T-helper 2 cell treated with Interferon-gamma antibody and Interleukin-4, amounts not matched to agents 100 ng/mL and 5 ng/mL, for 36 hours (primary cell): ENCODE results near the gene CACNB2. TPM values are rescaled to one million over a fixed set of nuclear protein-coding genes. Genes with fewer than 3 reads are reported as not detected.

Source experiments
- intact Hi-C: fragments of 100-400 bp; cut with micrococcal nuclease; formaldehyde crosslinking; loops from one replicate; pipeline ENCODE4 v1.15.1; 2023
- total RNA-seq: library from RNA; stranded (reverse); gene quantifications from 2 replicates; pipeline ENCODE4 v1.2.3, GENCODE V29; 2022

CACNB2 gene
- total RNA-seq, 1 donor from 2014 or later, result 0.14 TPM

DNA sequence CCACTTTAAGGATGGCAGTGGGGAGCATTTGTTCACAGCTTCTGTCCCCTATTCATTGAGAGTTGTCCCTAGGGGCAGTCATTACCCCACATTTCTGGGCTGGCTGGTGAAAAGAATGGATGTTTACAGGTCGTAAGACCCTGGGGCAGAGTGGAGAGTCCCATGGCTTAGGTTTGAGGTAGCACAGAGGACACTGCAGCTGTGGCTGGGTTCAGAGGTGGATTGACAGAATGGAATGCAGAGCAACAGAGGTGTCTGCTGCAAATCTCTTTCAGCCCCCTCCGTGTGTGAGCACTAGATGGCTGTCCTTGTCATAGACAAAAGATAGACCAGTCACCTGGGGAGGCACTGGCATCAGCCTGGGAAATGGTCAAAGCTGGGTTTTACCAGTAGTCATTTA, 141.9 kb downstream of the CACNB2 start:
- intact Hi-C loops, result no loop called here

DNA sequence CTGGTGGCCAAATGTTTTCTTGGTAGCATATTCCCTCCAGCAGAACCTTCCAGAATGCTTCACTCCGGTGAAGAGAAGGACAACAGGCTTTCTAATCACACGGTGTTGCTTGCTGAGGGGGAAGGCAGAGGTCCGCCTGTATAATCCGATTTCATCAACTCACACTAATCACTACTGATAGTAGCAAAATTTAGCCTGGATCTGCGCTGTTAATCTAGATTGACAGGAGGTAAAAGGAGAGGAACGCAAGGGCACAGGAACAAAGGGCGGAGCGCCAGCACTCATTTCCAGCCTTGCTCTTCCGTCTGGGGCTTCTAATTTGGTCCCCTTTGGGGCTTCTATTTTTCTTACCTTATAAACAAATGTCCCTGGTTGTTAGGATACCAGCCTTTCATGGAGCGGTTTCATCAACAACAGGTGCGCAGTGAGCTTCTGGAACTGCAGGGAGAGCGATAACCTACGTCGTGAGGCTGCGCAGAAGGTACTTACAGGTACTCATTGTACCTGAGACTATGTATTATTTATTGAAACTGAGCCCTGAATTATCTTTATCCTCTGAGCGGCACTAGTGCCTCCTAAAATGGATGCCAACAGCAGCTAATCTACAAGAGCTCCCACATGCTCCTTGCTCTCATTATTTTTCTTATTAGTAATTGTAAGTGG, 150.6 kb downstream of the CACNB2 start:
- intact Hi-C loops, result no loop called here

DNA sequence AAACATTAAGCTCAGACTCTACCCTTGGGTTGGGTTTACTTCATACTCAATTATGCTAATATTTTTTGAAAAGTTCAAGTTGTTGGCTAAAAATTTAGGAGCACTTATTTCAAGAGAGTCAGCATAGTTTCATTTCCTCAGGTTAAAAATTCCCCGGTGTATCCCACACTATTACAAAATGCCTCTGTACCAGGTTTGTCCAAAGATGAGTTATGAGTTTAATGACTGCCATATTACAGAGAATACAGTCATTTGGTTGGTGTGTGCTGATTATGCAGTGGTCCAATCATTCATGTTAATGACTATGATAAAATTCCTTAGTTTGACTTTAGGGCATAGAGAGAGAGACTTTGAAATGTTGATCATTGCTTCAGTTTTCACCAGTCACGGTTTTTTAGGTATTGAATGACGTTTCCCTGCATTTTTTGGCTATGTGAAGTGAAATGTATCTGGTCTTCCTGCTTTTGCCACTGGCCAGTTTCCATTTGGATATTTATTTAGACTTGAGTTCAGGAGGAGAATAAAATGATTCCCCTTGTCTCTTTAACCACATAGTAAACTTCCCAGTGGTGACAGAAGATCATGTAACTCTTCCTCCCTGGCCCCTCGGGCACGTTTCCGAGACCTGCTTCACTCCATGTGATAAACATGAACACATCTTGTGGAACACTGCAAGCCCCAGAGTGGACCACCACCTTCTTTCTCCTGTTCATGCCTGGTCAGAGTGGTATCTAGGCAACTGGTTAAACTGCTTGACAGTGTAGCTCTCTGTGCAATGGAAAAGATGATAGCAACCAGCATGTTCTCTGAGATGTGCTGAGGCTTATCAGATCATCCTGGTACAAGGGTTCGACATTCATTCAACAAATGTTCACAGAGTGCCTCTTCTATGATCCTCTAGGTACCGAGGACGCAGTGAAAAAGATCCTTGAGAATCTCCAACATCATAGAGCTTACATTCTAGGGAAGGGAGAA, 153.6 kb downstream of the CACNB2 start:
- intact Hi-C loops, result no loop called here

DNA sequence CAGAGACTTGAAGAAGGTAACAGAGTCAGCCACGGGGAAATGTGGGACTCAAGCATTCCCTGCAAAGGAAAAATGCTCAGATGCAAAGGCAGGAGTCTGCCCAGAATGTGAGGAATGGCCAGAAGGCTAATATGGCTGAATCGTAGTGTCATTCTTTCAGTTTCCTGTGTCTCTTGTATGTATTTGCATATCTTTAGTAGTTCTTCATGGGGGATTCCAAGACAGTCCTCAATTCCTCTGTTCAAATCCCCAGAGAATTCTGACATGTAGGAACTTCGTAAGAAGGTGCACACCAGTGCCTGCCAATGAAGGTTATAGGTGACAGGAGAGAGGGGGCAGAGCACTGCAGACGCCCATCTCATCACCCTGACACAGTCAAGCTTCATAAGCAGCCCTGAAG, 154.4 kb downstream of the CACNB2 start:
- intact Hi-C loops, result no loop called here

DNA sequence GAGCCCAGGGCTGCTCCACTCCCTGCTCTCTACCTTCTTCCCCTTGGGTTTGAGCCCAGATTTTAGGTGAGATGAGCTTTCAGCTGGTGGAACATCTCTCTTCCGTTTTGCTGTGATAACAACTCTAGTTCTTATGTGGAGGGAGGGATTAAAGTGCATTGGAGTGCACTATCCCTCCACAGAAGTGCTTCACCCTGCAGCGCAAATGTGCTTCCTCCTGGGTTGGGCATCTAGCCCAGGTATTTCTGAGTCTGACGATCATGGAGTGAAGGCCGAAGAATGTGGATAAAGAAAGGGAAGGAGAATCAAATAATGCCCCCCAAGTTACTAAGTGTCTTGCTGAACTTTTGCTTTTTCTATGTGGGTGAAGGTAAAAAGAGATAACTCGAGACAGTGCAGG, 157.4 kb downstream of the CACNB2 start:
- intact Hi-C loops, result no loop called here

DNA sequence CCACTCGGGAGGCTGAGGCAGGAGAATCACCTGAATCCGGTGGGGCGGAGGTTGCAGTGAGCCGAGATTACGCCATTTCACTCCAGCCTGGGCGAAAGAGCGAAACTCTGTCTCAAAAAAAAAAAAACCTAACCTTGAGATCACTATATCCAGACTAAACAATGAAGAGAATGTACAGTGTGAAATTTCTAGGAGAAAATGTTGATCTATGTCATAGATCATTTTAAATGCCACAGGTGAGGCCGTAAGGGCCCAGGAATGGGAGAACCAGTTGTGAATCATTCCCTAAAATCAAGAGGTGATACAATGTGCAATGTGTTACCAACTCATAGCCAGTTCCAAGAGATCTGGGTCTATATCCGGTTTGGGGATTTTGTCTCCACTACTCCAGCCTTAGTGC, 158.0 kb downstream of the CACNB2 start:
- intact Hi-C loops, result no loop called here

DNA sequence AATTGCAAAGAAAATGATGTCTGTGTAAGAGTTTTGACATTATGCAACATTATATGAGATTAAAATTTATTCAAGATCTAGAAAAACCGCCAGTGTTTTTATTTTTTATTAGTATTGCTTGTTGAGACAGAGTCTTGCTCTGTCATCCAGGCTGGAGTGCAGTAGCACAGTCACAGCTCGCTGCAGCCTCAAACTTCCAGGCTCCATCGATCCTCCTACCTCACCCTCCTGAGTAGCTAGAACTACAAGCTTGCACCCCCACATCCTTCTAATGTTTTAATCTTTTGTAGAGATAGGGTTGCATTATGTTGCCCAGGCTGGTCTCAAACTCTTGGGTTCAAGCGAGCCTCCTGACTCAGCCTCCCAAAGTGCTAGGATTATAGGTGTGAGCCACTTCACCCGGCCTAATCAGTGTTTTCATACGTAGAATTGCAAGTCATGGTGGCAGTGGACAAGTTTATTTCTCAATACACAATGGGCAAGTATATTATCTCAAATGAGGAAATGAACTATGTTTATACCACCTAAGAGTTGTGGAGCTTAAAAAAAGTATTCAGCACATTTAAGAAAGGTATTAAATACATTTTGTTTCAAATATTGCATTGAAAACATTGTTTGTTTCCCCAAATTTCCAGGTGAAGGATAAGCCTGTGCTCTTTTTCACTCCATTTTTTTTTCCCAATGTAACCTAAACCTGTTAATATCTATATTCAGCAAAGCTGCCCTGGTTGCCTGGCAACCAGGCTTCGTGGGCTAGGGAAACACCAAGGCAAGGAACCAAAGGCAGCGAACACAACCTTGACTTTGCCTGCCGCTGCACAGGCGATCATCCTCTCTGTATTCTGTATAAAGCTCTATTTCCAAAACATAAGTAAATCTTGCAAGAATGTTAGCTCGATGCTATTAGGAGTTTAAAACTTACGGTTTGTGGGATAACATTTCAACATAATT, 163.9 kb downstream of the CACNB2 start:
- intact Hi-C loops, result no loop called here

DNA sequence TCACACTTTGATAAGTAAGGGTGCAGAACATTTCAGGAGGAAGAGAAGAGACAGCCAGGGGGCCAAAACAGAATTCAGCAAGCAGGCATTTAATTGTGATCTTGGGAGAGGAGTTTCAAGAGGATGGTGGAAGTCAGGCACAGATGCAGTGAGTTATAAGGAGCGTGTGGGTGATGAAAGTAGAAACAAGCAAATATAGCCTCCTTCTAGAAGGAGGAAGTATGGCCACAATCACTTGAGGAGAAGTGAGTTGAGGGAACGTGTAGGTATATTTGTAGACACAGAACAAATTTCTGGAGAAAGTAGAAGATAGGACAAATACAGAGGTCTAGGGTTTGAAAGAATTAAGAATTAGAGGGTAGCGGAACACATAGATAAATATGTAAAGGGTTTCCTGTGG, 165.8 kb downstream of the CACNB2 start:
- intact Hi-C loops, result no loop called here

DNA sequence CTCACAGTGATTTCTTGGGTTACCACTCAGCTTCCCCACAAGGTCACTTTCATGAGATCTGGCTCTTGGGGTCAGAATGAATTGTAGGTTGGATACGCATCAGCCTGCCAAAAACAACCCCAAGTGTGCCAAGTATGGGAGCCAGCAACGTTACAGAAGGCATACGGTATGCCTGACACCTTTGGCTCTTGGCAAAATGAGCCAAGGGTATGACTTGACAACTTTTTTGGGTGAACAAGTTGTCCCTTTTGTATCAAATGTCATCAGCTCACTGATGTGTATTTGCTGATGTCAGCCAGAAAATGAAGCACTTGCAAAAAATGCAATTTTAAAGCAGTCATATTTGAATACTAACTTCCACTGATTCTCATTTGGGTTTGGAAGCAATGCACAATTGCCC, 168.4 kb downstream of the CACNB2 start:
- intact Hi-C loops, result no loop called here

DNA sequence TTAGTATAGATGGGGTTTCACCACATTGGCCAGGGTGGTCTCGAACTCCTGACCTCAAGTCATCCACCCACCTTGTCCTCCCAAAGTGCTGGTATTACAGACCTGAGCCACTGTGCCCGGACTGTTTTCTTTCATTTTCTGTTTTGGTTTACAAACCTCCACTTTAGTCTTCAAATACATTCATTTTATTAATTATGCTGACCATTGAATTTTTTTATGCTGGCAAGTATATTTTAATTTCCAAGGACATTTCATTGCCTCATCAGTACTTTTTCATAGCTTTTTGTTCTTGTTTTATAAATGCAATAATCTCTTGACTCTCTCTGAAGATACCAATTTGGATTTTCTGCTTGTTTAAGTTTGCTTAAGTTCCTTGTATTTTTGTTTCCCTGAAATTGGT, 170.5 kb downstream of the CACNB2 start:
- intact Hi-C loops, result no loop called here

DNA sequence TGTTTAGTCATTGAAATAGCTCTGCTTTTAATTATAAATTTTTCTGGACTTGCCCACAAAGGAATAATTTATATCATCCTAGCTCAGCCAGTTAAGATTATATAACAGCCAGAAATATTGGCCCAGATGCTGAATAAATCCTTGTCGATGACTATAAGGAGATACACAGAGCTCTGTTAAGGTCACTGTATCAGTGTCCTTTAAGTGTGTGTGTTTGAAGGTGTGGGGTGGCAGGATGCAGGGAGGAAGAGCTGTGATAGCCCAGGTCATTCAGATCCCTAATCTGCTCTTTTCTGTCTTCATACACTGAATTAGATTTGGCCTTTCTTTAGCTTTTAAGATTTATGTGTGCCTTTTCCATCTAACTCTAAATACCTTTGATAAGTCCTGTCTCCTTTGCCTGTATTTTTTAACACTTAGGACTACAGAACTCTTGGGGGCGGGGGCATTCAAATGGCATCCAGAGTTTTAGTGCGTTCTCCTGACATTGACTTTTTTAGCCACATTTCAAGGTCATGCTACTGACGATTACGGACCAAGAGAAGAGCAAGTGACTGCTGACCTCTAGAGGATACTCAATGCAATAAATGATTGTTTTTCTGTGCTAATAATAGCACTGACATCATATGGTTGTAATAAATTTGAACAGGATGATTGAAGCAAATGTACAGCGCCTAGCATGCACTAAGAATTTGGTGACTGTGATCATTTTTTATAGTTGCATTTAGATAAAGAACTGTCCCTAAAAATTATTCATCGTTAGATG, 172.3 kb downstream of the CACNB2 start:
- intact Hi-C loops, result no loop called here

DNA sequence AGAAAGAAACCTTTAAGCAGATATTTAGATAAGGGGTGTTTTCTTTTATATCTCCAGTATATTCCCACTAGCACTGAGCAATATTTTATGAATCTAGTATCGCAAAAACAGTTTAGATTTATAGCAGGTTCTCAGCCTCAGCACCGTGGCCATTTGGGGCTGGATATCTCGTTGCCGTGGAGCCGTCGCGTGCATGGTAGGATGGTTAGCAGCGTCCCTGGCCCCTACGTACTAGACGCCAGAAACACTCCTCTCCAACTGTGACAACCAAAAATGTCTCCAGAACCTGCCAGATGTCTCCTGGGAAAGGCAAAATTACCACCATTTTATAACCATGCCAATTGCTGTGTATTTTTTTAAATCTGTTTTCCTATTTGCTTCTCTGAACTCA, 172.9 kb downstream of the CACNB2 start:
- intact Hi-C loops, result no loop called here

DNA sequence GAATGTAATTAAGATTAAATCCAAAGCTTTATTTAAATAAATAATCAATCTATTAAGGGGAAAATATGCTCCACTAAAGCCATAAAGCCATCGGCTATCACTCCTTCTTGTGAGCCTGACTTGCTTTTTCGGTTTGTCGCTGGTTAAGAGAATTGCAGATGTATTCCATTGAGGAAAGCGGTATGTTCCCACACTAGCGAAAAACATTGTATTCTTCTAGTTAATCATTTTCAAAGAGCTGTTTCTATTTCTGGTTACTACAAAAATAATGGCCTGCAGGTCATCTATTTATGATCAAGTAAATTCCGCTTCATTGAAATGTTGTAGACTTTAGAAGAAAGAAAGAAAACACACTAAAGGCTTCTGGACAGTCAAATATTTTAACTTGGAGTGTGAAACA, 173.4 kb downstream of the CACNB2 start:
- intact Hi-C loops, result no loop called here

DNA sequence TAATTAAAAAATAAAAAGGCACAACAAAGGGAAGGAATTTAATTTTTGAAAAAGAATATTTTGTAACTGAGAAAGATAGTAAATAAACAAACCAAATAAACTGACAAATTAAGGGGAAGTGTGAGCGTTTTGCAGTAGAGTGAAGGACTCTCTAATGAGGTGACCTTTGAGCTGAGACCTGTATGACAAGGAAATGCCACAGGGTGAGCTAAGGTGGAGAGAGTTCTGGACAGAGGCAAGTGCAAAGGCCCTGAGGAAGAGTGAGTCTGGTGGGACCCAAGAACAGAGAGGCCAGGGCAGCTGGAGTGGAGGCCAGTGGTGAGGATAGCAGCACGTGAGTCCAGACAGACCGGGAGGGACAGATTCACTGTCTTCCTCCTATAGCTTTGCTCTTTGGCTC, 179.4 kb downstream of the CACNB2 start:
- intact Hi-C loops, result no loop called here

DNA sequence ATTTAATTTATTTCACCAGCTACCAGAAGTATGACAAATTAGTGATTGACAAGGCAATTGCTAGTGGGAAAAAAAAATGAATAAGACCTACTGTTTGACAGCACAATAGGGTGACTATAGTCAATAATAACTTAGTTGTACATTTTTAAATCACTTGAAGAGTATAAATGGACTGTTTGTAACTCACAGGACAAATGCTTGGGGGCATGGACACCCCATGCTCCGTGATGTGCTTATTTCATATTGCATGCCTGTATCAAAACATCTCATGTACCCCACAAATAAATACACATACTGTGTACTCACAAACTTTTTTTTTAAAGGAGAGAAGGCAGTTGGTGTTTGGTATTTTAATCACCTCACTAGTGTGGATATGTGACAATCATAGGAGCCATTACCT, 181.1 kb downstream of the CACNB2 start:
- intact Hi-C loops, result no loop called here

DNA sequence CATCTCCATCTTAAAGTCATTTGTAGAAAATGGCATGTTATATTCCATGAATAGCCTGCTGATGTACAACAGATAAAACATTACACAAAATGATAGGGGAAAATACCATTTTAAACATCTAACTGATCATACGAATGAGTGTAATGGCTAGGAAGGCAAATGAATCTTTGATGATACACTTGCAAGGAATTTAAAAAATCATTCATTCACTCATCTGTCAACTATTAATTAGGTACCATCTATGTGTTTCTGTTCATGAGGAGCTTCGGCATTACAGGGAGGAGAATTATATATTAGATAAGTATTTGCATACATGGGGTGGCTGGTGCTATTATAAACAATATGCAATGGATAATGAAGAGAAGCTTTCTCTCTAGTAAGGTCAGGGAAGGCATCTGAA, 183.7 kb downstream of the CACNB2 start:
- intact Hi-C loops, result no loop called here

DNA sequence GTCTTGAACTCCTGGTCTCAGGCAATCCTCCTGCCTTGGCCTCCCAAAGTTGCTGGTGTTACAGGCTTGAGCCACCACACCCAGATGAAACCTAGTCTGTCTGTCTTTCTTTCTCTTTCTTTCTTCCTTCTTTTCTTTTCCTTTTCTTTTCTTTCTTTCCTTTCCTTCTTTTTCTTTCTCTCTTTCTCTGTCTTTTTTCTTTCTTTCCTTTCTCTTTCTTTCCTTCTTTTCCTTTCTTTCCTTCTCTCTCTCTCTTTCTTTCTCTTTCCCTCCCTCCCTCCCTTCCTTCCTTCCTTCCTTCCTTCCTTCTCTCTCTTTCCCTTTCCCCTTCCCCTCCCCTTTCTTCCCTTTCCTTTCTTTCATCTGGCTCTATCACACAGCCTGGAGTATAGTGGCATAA, 185.2 kb downstream of the CACNB2 start:
- intact Hi-C loops, result no loop called here

DNA sequence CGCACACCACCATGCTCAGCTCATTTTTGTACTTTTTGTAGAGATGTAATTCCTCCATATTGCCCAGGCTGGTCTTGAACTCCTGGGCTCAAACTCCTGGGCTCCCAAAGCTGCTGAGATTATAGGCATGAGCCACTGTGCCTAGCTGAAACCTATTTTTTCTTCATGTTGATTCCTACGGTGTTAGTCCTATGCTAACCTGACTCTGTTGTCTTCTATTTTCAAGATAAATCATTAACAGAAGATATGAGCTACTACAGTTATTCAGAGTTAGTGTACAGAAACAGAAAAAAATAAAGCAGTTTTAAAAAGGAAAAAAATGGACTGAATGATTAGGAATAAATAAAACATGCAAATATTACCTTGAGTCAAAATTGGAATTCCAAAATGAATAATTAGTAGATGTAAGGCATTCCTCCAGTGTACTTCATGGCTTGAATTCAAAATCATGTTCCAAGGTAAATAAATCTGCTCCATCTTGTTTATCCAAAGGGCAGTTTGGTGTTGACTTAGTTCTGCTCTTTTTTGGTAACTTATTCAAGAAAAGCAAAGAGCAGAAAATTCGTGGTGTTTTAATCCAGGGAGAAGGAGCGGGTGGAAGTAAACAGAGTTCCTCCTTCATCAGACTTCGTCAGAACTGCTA, 185.8 kb downstream of the CACNB2 start:
- intact Hi-C loops, result no loop called here

DNA sequence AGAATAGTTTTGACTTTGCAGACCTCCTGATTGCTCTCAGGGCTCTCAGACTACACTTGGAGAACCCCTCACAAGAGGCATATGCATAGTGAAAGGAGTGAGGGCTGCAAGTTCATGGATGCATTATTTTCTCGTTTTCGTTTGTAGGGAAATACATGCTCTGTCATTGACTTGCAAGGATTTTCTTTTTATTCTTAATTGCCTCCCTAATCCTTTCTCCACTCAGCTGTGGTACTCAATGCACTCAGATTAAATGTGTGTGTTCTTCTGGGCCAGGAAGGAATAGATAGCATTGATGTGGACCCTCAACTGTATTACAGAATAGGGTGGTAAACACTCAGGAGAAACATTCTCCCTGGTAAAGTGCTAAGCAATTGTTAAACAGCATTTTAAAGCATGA, 188.7 kb downstream of the CACNB2 start:
- intact Hi-C loops, result no loop called here

DNA sequence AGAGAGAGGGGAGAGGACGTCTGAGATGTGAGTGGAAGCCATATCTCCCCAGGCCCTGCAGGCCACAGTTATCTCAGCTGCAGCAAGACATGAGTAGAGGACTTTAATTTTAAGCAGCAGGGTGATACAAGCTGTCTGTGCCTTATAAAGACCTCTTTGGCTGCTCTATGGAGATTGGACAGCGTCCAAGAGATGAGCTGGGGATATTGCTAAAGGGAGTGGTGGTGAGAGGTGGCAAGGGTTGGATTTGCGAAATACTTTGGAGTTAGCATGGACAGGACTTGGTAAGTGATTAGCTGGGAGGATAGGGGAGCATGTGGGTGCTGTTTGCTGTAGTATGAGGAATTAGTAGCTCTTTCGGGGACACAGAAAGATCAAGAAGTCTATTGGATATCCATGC, 191.8 kb downstream of the CACNB2 start:
- intact Hi-C loops, result no loop called here
